Stimulated activated CD8-positive, alpha-beta memory T cell treated with anti-CD3 and anti-CD28 coated beads, Interleukin-15, amount 100 ng/mL, for 24 hours (primary cell): Measurements from ENCODE around the gene COL4A1.
A peak's percentile ranks its signal among the peaks of the same experiment; 100 is the strongest.

ENCODE experiments used
- DNase-seq: peaks from one replicate; pipeline ENCODE4 v3.0.0-alpha.2; 2020; ENCODE audit warnings: low read depth

COL4A1 gene

DNA sequence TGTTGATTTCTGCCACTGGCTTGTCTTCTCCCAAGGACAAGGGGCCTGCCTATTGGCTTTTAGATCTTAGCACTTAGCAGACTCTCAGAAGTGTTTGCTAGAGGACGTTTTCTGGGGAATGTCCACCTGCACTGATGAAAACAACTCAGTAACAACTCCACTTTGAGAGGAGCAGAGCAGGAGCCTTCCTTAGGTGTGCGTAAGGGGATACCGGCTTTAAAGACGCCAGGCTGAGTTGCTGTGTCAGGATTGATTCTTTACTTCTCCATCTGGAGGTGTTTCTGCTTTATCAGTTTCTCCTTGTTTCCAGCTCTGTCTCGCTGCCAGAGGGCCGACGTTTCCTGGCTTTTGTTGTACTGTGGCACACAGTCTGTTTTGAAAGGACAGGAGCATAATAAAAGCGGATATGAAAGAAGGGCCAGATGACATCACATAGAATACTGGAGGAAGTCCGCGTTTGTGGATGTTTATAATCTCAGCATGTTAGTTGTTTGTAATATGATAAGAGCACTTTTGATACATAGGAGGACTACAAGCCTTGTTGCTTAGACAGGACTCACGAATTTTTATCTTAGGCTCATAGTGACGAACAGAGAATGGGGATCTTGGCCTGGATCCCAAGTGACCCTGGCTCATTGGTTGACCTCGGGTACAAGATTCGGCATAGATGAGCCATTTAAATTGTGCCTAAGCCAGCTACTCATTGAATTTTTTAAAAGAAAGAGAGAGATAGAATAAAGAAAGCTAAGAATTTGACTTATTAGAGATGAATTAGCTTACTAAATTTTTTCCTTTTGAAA, 34.7 kb upstream of the COL4A1 start:
- DNase-seq: no peak

DNA sequence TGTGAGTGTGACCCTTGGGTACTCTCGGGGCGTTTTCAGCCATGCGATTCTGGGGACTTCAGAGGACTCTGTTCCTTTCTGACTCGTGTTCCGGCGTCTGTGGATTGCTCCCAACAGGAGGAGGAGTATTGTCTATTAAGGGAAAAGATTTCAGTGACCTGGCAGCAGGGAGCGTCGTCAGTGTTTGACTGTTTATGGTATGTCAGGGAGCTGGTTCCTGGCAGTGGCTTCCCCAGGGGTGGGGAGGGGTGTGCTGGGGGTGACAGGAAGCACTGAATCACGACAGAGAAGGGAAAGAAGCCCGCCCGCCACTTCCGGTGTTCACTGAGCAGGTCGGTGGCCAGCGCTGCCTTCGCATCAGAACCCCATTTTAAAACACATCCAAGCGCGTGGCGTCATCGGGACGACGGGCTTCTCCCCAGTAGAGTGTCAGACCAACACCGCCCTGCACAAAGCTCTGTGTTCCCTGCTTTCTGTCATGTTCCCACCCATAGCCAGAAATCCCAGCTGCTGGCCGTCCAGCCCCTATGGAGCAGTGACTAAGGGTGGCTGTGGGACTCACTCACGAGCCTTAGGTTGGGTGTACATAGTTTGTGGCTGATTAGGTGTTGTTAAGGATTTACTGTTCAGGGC, 34.0 kb upstream of the COL4A1 start:
- DNase-seq: peak; percentile 10

DNA sequence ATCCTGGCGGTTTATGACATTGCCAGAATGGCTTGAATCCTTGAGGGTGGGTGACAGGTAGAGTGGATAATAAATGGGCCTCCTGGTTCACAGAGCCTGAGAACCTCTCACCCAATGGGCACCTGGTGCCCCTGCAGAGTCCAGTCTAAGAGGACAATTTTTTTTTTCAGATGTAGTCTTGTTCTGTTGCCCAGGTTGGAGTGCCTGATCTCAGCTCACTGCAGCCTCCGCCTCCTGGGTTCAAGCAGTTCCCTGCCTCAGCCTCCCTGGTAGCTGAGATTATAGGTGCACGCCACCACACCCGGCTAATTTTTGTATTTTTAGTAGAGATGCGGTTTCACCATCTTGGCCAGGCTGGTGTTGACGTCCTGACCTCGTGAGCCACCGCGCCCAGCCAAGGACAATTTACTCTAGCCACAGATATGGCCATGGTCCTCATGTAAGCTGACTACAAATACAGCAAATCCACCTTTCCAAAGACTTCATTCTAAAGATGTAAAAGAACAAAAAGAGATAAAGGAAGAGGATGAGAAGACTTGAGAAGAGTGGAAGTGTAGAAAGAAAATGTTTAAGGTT, 33.1 kb upstream of the COL4A1 start:
- DNase-seq: no peak

DNA sequence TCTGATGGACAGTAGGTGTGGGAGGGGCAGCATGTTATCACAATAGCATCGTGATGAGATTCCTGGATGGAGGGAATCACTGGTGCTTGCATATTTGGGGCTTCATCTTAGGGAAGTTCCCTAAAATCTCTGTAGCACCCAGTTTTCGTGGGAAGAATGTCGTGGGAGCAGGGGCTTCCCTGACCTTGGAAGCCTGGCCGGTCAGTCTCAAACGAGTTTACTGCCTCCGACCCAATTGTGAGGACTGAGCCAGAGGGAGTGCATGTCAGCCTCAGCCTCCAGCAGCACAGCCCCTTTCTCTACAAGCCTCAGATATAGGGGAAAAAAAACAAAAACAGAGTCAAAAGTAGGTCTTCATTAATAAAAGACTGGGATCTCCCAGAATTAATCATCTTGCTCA, 32.3 kb upstream of the COL4A1 start:
- no peak for DNase-seq

DNA sequence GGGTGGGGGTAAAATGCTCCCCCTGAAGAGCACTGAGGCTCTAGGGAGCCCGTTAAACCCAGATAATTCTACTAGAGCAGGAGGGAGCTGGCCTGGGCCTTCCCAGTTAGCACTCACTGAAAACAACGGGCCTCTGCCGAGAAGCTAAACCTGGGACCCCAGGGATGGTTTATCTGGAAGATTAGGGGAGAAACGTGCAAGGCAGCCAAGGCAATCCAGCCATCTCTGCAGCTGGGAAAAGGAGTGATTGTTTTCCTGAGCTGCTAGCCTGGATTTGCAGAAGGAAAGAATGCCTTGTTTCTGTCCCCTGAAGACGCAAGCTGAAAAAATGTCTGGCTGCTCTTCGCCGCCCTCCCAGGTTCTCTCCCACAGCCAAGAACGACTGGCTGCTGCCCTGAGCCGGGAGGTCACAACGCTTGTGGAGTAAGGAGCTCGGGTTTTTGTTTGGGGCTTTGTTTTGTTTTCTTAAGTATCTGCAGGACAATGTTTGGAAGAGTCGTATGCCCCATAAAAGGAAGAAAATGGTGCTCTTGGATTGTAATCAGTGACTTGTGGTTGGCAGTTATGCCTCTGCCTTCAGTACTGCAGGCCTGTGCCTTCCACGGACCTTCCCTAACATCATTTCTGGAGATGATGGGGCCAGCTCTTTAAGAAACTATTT, 31.6 kb upstream of the COL4A1 start:
- DNase-seq: no peak

DNA sequence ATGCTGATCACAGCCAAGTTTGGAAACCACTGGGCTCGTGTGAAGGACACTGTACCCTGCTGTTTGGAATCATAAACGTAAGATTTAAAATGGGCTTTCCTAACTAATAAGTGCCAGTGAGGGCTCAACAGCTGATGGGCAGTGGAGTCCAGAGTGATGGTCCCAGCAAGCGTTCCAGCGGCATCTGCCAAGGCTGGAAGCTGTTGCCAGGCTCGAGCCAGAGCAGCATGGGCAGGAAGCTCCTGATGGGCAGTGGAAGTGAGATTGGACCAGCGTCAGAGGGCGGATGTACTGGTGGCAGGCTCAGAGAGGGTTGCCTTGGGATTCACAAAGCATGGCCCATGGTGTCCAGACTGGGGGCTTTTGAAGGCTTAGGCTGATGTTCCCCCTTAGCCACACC, 30.3 kb upstream of the COL4A1 start:
- no peak for DNase-seq

DNA sequence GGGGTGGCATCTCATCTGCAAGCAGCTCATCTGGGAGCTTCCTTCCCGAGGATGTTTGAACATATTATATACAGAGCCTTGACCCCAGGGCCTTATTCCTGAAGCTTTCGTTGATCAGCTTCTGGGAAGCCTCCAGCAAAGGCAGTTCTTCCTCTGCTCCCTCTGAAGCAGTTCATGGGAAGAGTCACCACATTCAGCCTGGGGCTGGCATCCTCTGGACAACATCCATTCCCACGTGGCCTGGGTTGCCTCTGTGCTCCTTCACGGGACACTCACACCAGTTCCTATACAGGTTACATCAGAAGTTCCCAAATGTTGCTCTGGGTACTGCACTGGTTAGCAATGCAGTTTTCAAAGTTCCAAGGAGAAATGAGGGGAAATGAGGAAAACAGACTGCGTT, 29.7 kb upstream of the COL4A1 start:
- no peak for DNase-seq

DNA sequence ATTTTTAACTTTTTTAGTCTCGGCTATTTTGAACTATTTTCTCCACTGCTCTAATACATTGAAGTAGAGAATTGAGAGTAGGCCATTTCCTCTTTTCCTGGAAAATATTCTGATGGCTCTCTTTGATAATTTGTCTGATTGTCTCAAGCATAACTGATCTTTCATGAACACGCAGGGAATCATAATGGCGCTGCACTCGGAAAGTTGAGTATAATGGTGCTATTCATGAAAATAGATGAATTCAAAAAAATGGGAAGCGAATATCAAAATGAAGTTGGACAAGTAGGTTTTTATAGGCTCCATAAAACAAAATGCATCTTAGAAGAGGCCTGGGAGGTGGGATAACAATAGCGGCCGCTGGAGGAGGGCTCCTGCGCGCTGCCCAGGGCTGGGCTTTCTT, 29.2 kb upstream of the COL4A1 start:
- no peak for DNase-seq

DNA sequence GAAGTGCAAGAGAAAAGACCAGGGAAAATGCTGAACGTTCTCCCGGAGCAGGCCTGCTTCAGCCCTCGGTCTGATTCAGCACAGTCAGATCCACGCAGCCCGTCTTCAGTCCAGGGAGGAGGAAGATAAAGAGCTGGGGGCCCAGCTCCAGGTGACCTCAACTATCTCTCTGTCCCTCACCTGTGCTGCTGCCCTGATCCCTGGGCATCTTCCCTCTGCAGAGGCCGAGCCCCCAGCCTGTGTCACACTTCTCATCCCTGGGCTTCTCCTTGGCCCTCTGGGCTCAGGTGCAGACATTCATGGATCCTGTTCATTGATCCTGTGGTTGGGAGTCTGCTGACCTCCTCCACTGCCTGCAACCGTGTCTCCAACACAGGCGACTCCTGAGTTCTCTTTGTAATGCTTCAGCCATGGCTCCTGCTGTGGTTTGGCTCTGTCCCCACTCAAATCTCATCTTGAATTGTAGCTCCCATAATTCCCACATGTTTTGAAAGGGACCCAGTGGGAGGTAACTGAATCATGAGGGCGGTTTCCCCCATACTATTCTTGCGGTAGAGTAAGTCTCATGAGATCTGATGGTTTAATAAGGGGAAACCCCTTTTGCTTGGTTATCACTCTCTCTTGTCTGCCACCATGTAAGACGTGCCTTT, 28.0 kb upstream of the COL4A1 start:
- no peak for DNase-seq

DNA sequence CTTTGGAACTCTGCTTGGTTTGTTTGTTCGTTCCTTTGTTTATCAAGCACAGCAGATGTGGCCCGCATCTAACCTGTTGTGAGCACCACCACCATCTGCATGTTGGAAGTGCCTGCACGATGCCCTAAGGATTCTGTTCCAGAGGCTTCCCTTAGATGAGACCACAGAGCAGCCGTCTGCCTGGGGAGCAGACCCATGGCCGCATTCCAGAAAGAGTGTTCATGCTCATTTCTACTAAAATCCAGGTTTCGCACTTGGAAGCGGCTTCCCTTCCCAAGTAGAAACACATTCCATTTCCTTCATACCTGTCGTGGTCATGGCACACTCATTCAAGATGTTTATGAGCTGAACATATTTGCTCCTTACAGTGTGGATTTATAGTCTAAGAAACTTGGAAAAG, 27.3 kb upstream of the COL4A1 start:
- no peak for DNase-seq

DNA sequence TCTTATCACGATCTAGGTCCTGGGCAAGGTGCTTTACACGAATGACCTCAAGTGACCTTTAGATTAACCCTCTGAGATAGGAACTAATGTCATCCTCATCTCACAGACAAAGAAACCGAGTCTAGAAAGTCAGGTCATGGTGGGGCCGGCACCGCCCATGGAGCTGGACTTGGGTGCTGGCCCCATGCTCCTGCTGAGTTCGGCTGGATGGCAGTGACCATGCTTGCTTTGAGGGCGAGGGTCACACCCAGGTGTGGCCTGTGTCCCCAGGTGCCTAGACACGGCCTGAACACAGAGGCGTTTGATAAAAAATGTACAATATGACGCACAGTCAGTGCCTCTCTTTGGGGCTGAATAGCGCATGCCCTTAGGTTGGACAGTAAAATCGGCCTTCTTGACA, 26.9 kb upstream of the COL4A1 start:
- no peak for DNase-seq

DNA sequence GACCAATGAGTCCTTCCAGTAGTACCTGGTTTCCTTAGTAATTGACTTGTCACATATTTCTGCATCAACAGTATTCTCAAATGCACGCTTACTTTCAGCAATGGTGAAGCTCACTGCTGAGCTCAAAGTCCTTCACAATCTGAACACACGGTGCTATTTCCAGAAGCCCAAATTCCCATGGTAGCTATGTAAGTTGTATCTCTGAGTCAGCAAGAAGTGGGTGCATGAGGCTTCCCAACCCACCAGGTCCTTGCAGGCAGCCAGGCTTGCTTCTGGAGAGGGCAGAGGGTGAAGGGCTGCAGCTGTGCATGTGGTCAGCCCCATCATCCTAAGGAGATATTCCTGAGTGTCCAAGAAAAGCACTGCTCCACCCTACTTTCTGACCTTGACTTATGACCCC, 25.8 kb upstream of the COL4A1 start:
- no peak for DNase-seq

DNA sequence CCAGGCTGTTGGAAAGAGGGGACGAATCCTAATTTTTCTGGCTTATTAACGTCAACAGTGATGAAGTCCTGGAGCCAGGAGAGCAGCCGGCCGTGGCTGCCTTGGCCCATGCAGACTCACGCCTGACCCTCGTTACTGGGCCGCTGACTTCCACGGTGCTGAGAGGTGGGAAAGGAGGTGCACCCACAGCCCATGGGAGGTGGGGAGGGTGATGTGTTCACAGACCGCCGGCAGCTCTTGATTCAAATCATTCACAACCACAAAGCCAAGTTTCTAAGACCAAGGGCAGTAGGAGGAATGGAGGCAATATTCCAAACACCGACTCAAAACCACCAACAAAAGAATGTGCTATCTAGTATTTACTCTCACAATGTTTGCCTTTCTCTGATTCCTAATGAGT, 24.4 kb upstream of the COL4A1 start:
- no peak for DNase-seq

DNA sequence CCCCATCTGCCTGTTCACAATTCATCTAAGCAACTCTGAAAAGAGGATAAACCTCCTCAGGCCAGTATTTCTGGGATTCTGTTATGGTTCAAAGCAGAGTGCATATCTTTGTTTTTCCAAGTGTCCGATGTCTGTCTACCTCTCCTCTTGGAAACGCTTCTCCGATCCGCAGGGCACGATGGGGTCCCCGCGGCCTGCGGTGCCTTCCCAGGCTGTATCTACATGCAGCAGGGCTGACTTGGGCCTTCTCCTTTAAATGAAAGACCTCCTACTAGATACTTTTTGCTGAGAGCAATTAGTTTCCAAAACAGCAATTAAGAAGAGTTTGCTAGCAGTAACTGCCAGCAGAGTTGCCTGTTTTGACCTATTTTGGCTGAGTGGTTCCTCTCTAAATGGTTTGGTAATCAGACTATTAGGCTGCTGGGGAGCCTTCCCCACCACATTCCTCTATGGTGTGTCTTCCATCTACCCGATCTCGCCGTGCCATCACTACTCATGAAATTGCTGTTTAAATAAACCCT, 23.6 kb upstream of the COL4A1 start:
- DNase-seq: no peak

DNA sequence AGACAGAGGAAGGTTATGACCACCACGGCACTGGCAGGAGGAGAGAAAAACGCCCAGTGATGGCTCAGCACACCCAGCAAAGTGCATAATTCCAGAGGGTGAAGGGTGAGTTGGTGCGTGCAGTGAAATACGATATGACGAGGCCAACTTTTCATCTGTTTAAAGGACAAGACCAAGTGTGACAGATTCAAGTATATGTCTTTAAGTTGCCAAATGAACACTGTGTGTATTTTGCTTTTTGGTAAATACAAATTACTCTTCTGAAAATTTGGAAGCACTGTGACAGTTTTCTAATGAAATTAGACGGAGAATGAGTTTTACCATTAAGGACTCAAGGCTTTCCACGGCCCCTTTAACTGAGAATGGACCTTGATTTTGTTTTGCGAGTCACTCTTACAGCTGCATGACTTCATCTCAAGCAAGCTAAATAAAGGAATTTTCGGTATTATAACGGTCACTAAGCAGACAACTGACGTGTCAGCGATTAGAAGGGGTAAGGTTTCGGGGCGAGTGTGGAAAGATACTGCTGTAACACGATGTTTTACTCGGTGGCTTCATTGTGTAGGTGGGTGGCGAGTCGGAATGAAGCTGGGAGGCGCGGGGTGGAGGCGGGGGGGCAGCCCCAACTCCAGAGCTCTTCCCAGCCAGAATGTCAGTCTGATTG, 23.0 kb upstream of the COL4A1 start:
- DNase-seq: no peak

DNA sequence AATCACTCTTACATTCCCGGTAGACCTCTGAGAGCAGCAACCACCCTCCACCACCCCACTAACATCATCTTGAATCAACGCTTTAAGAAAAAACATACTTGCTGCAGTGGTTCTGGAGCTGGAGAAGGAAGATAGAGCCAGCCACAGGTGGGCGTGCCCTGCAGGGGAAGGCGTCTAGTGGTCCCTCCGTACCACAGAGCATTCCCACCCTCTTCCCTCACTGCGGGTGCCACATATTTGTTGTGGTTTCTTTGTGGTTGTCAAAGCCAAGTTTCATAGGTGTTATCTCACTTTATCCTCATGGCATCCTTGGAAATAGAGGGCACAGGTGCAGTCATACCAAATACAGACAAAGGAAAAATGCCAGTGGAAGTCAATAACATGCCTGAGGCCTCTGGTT, 22.3 kb upstream of the COL4A1 start:
- DNase-seq: no peak

DNA sequence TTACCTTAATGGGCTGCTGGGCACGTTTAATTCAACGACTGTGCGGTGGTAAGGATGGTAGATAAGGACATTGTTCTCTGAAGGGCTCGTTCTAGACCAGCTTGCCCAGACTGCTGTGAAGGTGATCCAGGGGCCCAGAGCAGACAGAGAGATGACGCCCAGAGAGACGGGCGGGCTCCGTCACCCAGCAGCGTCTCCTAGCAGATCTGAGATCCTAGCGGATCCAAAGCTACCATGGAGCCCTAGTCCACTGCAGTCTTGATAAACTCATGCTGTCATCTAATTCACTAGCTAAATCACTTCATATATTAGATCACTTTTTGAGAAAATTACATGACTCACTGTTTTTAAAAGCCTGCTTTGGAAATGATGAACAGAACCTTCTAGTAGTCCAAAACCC, 21.6 kb upstream of the COL4A1 start:
- DNase-seq: no peak

DNA sequence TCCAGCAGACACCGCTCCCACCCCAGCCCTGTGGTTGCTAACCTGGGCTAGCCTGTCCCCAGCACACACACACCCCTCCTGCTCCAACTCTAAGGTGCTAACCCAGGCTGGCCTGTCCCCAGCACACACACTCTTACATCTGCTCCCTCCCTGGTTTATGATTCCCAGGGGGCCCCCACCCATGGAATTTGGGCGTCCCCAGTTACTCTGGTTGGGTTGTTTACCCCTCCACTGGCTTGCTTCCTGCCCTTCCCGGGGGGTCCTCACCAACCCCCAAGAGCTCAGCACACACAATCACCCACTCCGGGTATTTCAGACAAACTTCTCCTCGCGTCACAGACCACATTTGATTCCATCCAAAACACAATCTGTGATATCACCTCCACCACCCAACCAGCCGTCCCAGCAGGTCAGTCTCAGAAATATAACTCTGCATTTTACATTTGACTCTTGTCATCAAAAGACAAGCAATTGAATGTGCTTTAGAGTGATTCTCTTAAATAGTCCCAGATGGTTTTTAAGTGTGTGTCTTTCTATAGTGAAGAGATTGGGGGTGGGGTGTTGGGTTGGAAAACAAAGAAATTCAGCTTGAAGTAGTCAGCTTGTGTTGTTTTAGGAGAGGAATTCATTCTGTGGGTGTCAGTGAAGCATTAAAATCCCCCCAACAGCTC, 20.2 kb upstream of the COL4A1 start:
- DNase-seq: no peak

DNA sequence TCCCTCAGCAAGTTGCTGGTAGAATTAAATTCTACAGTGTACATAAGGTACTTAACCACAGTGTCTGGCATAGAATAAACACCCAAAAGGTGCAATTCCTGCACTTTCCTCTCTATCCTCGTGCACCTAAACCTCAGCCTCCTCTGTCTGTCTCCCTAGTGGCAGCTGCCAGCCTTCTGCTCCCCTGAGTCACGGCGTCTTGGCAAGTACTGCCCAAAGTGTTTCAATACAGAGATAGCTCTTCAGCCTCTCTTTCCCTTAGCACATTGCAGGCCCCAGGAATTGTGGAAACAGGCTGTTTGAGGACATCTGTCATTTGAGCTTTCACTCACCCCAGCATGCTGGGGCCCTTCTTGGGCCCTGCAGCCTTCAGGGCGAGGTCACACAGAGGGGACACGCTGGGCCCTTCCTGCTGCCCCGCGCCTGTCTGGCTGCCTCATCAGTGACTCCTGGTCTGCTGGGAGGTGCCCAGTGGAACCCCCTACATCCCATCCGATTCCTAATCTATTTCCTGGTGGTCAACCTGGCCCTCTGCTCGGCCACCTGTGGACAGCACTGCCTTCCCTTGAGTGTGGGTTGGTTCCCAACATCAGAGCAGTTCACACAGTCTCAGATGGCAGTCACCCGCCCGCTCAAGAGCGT, 19.4 kb upstream of the COL4A1 start:
- DNase-seq: no peak

DNA sequence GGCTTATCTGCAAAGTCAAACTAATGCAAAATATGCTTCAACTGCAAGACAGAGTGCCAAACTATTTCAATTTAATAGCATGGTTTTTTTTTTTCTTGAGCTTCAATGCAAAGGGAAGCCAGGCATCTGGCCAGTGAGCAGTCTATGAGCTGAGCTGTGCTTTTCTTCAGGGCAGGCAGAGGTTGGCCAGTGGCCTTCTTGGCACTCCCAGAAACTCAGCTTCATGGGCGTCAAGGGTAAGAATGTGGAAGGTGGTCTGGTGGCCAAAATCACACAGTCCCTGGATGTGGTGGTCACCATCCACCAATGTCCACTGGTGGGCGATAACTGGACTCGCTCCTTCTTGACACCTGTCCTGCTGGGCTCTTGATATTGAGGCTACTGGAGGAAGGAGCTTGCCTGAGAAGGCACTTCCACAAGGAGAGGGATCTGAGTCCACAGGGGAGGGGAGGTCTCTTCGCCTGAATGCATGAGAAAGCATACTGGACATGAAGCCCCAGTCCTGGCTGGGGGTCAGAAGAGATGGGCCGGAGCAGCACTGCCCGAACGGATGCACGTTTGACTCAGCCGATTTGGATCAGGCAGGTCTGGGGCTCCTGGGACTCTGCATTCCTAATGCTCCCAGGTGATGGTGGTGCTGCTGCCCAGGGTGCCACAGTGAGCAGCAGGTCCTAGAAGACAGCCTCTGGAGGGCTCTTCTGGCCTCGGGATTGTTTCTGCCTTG, 17.2 kb upstream of the COL4A1 start:
- DNase-seq: no peak
